ENCODE data around the gene DMRTC2. TPM values are rescaled to one million over a fixed set of nuclear protein-coding genes. Genes with fewer than 3 reads are reported as not detected.
A peak's percentile ranks its signal among the peaks of the same experiment; 100 is the strongest.

DMRTC2 gene
- total and polyA plus RNA-seq, 2 of the 13 experiments (the other 11 are each of a cell fraction or from before 2014, with no cell fraction given): not detected

DNA sequence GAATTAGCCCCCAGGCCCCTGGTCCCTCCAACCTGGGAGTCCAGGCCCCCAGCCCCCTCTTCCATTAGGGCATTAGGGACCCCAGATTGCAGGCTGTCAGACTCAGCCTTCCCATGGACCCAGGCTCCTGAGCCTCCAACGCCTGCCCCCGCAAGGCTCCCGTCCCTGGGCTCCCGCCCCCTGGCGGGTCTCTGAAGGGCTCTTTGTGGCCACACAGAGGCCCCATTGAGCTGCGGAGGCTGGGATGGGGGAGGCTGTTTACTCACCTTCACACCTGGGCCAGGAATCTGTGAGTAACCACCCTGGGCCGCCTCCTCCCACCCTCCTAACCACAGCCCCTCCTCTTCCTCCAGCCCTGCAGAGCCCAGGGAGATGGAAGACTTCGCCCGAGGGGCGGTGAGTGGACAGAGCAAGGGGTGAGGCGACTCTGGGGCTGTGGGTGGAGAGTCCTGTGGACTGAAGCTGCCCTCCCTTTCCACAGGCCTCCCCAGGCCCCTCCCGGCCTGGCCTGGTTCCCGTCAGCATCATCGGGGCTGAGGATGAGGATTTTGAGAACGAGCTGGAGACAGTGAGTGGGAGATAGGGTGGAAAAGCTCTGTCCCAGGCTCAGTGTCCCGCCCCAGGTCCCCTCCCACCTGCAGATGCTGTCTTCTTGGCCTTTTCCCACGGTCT is 43.0 kb downstream of the DMRTC2 start (continued):
- TF ChIP-seq ZNF83 (CRISPR knock-in tag; IDR thresholded peaks at IDR 0.05; ENCODE audit: borderline replicate concordance): no peak
- TF ChIP-seq, protein P1, sequence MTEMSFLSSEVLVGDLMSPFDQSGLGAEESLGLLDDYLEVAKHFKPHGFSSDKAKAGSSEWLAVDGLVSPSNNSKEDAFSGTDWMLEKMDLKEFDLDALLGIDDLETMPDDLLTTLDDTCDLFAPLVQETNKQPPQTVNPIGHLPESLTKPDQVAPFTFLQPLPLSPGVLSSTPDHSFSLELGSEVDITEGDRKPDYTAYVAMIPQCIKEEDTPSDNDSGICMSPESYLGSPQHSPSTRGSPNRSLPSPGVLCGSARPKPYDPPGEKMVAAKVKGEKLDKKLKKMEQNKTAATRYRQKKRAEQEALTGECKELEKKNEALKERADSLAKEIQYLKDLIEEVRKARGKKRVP (CRISPR knock-in tag; IDR thresholded peaks at IDR 0.05): peak in 1 of 2 experiments; percentile 35; a peak in 1 of 4 replicates
- TF ChIP-seq, protein P2, sequence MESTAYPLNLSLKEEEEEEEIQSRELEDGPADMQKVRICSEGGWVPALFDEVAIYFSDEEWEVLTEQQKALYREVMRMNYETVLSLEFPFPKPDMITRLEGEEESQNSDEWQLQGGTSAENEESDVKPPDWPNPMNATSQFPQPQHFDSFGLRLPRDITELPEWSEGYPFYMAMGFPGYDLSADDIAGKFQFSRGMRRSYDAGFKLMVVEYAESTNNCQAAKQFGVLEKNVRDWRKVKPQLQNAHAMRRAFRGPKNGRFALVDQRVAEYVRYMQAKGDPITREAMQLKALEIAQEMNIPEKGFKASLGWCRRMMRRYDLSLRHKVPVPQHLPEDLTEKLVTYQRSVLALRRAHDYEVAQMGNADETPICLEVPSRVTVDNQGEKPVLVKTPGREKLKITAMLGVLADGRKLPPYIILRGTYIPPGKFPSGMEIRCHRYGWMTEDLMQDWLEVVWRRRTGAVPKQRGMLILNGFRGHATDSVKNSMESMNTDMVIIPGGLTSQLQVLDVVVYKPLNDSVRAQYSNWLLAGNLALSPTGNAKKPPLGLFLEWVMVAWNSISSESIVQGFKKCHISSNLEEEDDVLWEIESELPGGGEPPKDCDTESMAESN (CRISPR knock-in tag; conservative IDR thresholded peaks at IDR 0.05): peak; percentile 56; the same call in 1 of the 2 replicates
- TF ChIP-seq AGO1 (IDR thresholded peaks at IDR 0.05; ENCODE audit: low read depth, low read length, poor library complexity, severe bottlenecking): peak; percentile 86
- TF ChIP-seq, protein P3, sequence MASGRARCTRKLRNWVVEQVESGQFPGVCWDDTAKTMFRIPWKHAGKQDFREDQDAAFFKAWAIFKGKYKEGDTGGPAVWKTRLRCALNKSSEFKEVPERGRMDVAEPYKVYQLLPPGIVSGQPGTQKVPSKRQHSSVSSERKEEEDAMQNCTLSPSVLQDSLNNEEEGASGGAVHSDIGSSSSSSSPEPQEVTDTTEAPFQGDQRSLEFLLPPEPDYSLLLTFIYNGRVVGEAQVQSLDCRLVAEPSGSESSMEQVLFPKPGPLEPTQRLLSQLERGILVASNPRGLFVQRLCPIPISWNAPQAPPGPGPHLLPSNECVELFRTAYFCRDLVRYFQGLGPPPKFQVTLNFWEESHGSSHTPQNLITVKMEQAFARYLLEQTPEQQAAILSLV (CRISPR knock-in tag; IDR thresholded peaks at IDR 0.05; ENCODE audit: borderline replicate concordance): no peak
- TF ChIP-seq TGIF2 (CRISPR knock-in tag; IDR thresholded peaks at IDR 0.05): peak; percentile 82
- no peak for TF ChIP-seq ZNF577 (CRISPR knock-in tag; IDR thresholded peaks at IDR 0.05; ENCODE audit: borderline replicate concordance, low read depth)
- no peak for TF ChIP-seq NFYB (CRISPR knock-in tag; IDR thresholded peaks at IDR 0.05)
- peak in 1 of 2 experiments; percentile 76; a peak in 1 of 4 replicates for TF ChIP-seq KLF16 (CRISPR knock-in tag; IDR thresholded peaks at IDR 0.05)
- peak; percentile 82; the same call in 1 of the 2 replicates for TF ChIP-seq CREBL2 (CRISPR knock-in tag; IDR thresholded peaks at IDR 0.05; ENCODE audit: borderline replicate concordance)
- no peak for TF ChIP-seq ADNP (CRISPR knock-in tag; IDR thresholded peaks at IDR 0.05)
- TF ChIP-seq MTA1 (CRISPR knock-in tag; IDR thresholded peaks at IDR 0.05; ENCODE audit: borderline replicate concordance): peak; percentile 92; the same call in 1 of the 2 replicates
- no peak for TF ChIP-seq NCOA5 (CRISPR knock-in tag; IDR thresholded peaks at IDR 0.05)
- TF ChIP-seq AGO2 (optimal IDR thresholded peaks at IDR 0.05; ENCODE audit: low read depth, low read length): peak; percentile 61
- TF ChIP-seq, protein P4, sequence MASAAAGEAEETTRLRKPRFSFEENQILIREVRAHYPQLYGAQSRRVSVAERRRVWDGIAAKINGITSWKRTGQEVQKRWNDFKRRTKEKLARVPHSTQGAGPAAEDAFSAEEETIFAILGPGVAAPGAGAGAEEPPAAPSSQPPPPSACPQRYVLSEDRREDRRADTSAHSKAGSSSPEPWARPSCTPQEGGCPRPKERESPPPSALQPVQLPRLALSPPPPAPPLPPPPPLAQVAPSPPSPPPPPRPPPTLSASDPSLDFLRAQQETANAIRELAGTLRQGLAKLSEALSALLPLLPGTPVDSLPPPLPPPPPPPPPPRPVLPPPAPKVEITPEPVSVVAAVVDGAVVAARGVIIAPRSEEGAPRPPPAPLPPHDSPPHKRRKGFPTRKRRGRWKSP (CRISPR knock-in tag; IDR thresholded peaks at IDR 0.05): 0 out of 2 replicates have a peak, but pooled peaks have one; percentile 43
- TF ChIP-seq KAT2B (IDR thresholded peaks at IDR 0.05; ENCODE audit: borderline replicate concordance, low read depth, low read length): no peak
- TF ChIP-seq PHF21A (CRISPR knock-in tag; IDR thresholded peaks at IDR 0.05): peak; percentile 91
- TF ChIP-seq MAFF (IDR thresholded peaks at IDR 0.05; ENCODE audit: low read depth, low read length): no peak
- no peak for TF ChIP-seq PHF5A (CRISPR knock-in tag; IDR thresholded peaks at IDR 0.05; ENCODE audit: low read depth, unreplicated experiment)
- TF ChIP-seq JUN (CRISPR knock-in tag; IDR thresholded peaks at IDR 0.05): peak; percentile 76
- no peak for TF ChIP-seq ZNF616 (CRISPR knock-in tag; IDR thresholded peaks at IDR 0.05; ENCODE audit: low read depth)
- no peak for TF ChIP-seq ZNF841 (CRISPR knock-in tag; IDR thresholded peaks at IDR 0.05; ENCODE audit: borderline replicate concordance)
- 0 out of 2 replicates have a peak, but pooled peaks have one; percentile 26 for TF ChIP-seq SSRP1 (CRISPR knock-in tag; IDR thresholded peaks at IDR 0.05)
- peak; percentile 59; the same call in 1 of the 2 replicates for TF ChIP-seq PPARG (CRISPR knock-in tag; conservative IDR thresholded peaks at IDR 0.05)
